Panc1 (cell line): Measurements from ENCODE around the gene TSHZ2. TPM values are rescaled to one million over a fixed set of nuclear protein-coding genes. Genes with fewer than 3 reads are reported as not detected.

Experiments used
- ATAC-seq: fragments of 200-7000 bp; cut with Tn5 transposase; 2 replicates; pipeline ENCODE4 v1.9.1; 2020; ENCODE audit warnings: mild to moderate bottlenecking, moderate library complexity
- BruUV-seq: library from RNA; stranded (reverse); fragments of 400-500 nt; replicated peaks from 2 replicates; lab custom pipeline; 2021; lab: Mats Ljungman, UMichigan
- CTCF ChIA-PET: fragments of 300-600 bp; sonication (Branson Sonifier 250); formaldehyde crosslinking; loops from one replicate; lab custom pipeline; 2022; ENCODE audit warnings: antibody characterized with exemption; lab: Charles Lee
- POLR2A ChIA-PET: fragments of 300-600 bp; sonication (Branson Sonifier 250); formaldehyde crosslinking; loops from one replicate; lab custom pipeline; 2022; ENCODE audit warnings: antibody characterized with exemption; lab: Charles Lee
- DNase-seq: peaks from one replicate; pipeline ENCODE4 v3.0.0-alpha.2; 2010; ENCODE audit warnings: low read depth, low spot score
- H3K27ac ChIP-seq: 2 replicates; pipeline ENCODE4 v1.5.1; 2011; ENCODE audit warnings: mild to moderate bottlenecking, low read length, inconsistent platforms
- H3K27me3 ChIP-seq: fragments of 200-500 bp; sonication (Bioruptor generic); 2 replicates; pipeline ENCODE4 v1.6.0; 2014; ENCODE audit warnings: low read length, inconsistent platforms; ENCODE audit not compliant: control insufficient read depth, insufficient read depth
- H3K36me3 ChIP-seq: fragments of 200-500 bp; sonication (Bioruptor generic); 2 replicates; pipeline ENCODE4 v1.5.1; 2014; ENCODE audit warnings: inconsistent platforms, mild to moderate bottlenecking, low read length, moderate library complexity; ENCODE audit not compliant: control insufficient read depth, insufficient read depth
- H3K4me1 ChIP-seq: 2 replicates; pipeline ENCODE4 v1.5.1; 2011; ENCODE audit warnings: inconsistent platforms, mild to moderate bottlenecking, low read length, moderate library complexity; ENCODE audit not compliant: control insufficient read depth, insufficient read depth
- H3K4me3 ChIP-seq, 2 experiments: 2 replicates each; pipeline ENCODE4 v1.5.1; 2011 to 2012; ENCODE audit warnings: low read depth in 2 of 2, low read length in 2 of 2, mild to moderate bottlenecking in 2 of 2, inconsistent platforms in 1 of 2, moderate library complexity in 1 of 2
- H3K9me3 ChIP-seq: fragments of 200-500 bp; sonication (Bioruptor generic); 2 replicates; pipeline ENCODE4 v1.5.1; 2014; ENCODE audit warnings: low read depth, mild to moderate bottlenecking, inconsistent platforms, low read length, moderate library complexity; ENCODE audit not compliant: control insufficient read depth, insufficient read depth
- CTCF ChIP-seq: fragments of 450-650 bp; IDR thresholded peaks from 2 replicates; pipeline ENCODE4 v1.5.1; 2017; ENCODE audit warnings: mild to moderate bottlenecking
- POLR2AphosphoS5 ChIP-seq: IDR thresholded peaks from 2 replicates; pipeline ENCODE4 v1.6.1; 2012; ENCODE audit warnings: mild to moderate bottlenecking, low read depth, low read length, moderate library complexity
- REST ChIP-seq, 2 experiments: IDR thresholded peaks; 2 replicates each; pipeline ENCODE4 v1.6.1; 2011 to 2012; ENCODE audit warnings: low read depth in 2 of 2, control low read depth in 1 of 2, low read length in 1 of 2, mild to moderate bottlenecking in 1 of 2, moderate library complexity in 1 of 2; ENCODE audit not compliant: insufficient read depth in 1 of 2
- SIN3A ChIP-seq: IDR thresholded peaks from 2 replicates; pipeline ENCODE4 v1.6.1; 2012; ENCODE audit warnings: low read depth, mild to moderate bottlenecking, low read length, moderate library complexity, borderline replicate concordance; ENCODE audit not compliant: insufficient read depth
- TCF7L2 ChIP-seq: IDR thresholded peaks from 2 replicates; pipeline ENCODE4 v1.6.1; 2011; ENCODE audit warnings: mild to moderate bottlenecking, low read depth, low read length, inconsistent platforms
- in situ Hi-C: cut with HindIII; loops from 2 replicates; pipeline ENCODE4 v1.10.0; 2016; ENCODE audit warnings: low sequenced_read_pairs, low pct_unique_long_range_greater_than_20kb
- intact Hi-C: fragments of 100-400 bp; cut with micrococcal nuclease; formaldehyde crosslinking; loops from one replicate; pipeline ENCODE4 v1.10.0; 2022; ENCODE audit not compliant: unreplicated experiment
- total RNA-seq: library from RNA; stranded (reverse); gene quantifications from one replicate; pipeline ENCODE4 v1.2.1, GENCODE V29; 2021; ENCODE audit not compliant: unreplicated experiment

Gene TSHZ2
- total RNA-seq, 1 experiment from 2014 or later = 0.36 TPM

- ATAC-seq (no peak), DNase-seq (no peak)
- in situ Hi-C loops = no loop called here
- H3K4me3 ChIP-seq = no peak overlapping the region
- H3K36me3 ChIP-seq = no peaks in the 10 kb centered on the region
- ChIA-PET CTCF (interaction anchor here (0.6 kb wide), 1 partner anchor 1432 kb away, joined by 3 read pairs; no protein-coding TSS in a partner anchor), POLR2A (no interaction called here)
- H3K9me3 ChIP-seq = no peaks in the 10 kb centered on the region
- intact Hi-C loops = no loop called here
- no TSS peak for BruUV-seq
- H3K27ac ChIP-seq = no peak overlapping the region
- H3K4me1 ChIP-seq = no peaks in the 10 kb centered on the region
- H3K27me3 ChIP-seq = peaks cover 3% of the 10 kb centered on the region; the same call in 1 of the 2 replicates
- TF ChIP-seq TCF7L2 (no peak), REST (IDR thresholded peaks at IDR 0.05; ENCODE audit: insufficient read depth in 1 of 2, low read depth in 2 of 2, low read length in 1 of 2) (no peak), CTCF (no peak), SIN3A (no peak), POLR2AphosphoS5 (no peak)
Observed at GRCh38 chr20:53133125-53133524, 161.0 kb downstream of the TSHZ2 start.

- no peak overlapping the region for H3K4me3 ChIP-seq
- no TSS peak for BruUV-seq
- intact Hi-C loops (no loop called here), in situ Hi-C loops (no loop called here)
- TF ChIP-seq REST (IDR thresholded peaks at IDR 0.05; ENCODE audit: insufficient read depth in 1 of 2, low read depth in 2 of 2, low read length in 1 of 2) (no peak), POLR2AphosphoS5 (no peak), SIN3A (no peak), TCF7L2 (no peak), CTCF (no peak)
- no peaks in the 10 kb centered on the region for H3K4me1 ChIP-seq
- H3K9me3 ChIP-seq = no peaks in the 10 kb centered on the region
- no peak overlapping the region for H3K27ac ChIP-seq
- ATAC-seq (no peak), DNase-seq (no peak)
- POLR2A ChIA-PET = no interaction called here
- CTCF ChIA-PET = interaction anchor here (0.6 kb wide), 1 partner anchor 1433 kb away, joined by 3 read pairs; no protein-coding TSS in a partner anchor
- no peaks in the 10 kb centered on the region for H3K36me3 ChIP-seq
- peaks cover 3% of the 10 kb centered on the region; the same call in 1 of the 2 replicates for H3K27me3 ChIP-seq
Observed at GRCh38 chr20:53133628-53134027, 161.5 kb downstream of the TSHZ2 start.
